Progenitor cell of endocrine pancreas (in vitro differentiated cells): ENCODE measurements around the gene TIE1. TPM values are rescaled to one million over a fixed set of nuclear protein-coding genes. Genes with fewer than 3 reads are reported as not detected.

Source experiments
- DNase-seq: peaks from one replicate; pipeline ENCODE4 v3.0.0; 2021; ENCODE audit warnings: low spot score; ENCODE audit not compliant: unreplicated experiment
- H3K27ac Mint-ChIP-seq: 2 replicates; pipeline ENCODE4 v1.8.0; 2021; ENCODE audit warnings: mild to moderate bottlenecking, moderate library complexity, mixed read lengths
- H3K27me3 Mint-ChIP-seq: 2 replicates; pipeline ENCODE4 v1.8.0; 2021; ENCODE audit warnings: mixed read lengths
- H3K36me3 Mint-ChIP-seq: 2 replicates; pipeline ENCODE4 v1.8.0; 2022; ENCODE audit warnings: mixed read lengths; ENCODE audit not compliant: insufficient read depth
- H3K4me1 Mint-ChIP-seq: 2 replicates; pipeline ENCODE4 v1.8.0; 2021; ENCODE audit warnings: low read depth, mixed read lengths
- H3K4me3 Mint-ChIP-seq: 2 replicates; pipeline ENCODE4 v1.8.0; 2021; ENCODE audit warnings: low read depth, mild to moderate bottlenecking, moderate library complexity, mixed read lengths
- H3K9me3 Mint-ChIP-seq: 2 replicates; pipeline ENCODE4 v1.8.0; 2021; ENCODE audit warnings: low read depth, mixed read lengths
- total RNA-seq: library from RNA; stranded (reverse); gene quantifications from 2 replicates; pipeline ENCODE4 v1.2.1, GENCODE V29; 2021
- TF ChIP-seq, protein P1 (sequence below): fragments of 200-600 bp; sonication (generic); IDR thresholded peaks from one replicate; pipeline ENCODE4 v1.5.0; 2021; ENCODE audit warnings: antibody characterized with exemption, mild to moderate bottlenecking; ENCODE audit not compliant: unreplicated experiment

TIE1 gene
- total RNA-seq, 1 donor from 2014 or later, result 1.2 TPM

DNA sequence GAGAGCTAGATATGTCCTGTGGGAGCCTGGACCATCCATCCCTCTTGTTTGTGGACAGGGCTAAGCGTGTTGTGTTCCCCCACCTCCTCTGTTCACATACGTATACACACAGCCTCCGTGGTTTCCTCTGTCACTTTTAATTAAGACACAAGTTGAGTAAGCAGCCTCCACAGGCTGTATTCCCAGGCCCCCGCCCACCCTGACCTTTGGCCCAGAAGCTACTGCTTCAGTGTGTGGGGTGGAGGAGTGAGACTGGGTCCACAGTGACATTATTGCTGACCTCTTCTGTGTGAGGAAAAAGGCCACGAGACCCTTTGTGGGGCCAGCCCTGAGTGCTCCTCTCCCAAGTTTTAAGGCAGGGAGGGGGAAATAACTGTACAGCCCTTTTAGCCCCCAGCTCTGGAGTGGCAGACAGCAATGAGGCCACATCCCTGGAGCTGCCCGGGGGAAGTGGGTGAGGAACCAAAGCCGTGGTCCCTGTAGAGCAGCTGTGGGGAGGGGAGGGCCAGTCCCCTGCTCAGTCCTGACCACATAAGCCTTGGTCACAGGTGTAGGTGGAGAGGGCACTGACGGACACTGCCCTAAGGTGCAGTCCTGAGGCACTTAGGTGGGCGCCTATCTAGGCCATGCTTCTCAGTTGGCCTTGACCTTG, 62.6 kb downstream of the TIE1 start:
- Mint-ChIP-seq H3K27ac (no peak overlapping the region), H3K4me1 (peaks cover 36% of the 10 kb centered on the region), H3K4me3 (no peak overlapping the region), H3K27me3 (no peaks in the 10 kb centered on the region), H3K9me3 (no peaks in the 10 kb centered on the region), H3K36me3 (peaks cover 24% of the 10 kb centered on the region)
- no peak for DNase-seq
- TF ChIP-seq, protein P1, sequence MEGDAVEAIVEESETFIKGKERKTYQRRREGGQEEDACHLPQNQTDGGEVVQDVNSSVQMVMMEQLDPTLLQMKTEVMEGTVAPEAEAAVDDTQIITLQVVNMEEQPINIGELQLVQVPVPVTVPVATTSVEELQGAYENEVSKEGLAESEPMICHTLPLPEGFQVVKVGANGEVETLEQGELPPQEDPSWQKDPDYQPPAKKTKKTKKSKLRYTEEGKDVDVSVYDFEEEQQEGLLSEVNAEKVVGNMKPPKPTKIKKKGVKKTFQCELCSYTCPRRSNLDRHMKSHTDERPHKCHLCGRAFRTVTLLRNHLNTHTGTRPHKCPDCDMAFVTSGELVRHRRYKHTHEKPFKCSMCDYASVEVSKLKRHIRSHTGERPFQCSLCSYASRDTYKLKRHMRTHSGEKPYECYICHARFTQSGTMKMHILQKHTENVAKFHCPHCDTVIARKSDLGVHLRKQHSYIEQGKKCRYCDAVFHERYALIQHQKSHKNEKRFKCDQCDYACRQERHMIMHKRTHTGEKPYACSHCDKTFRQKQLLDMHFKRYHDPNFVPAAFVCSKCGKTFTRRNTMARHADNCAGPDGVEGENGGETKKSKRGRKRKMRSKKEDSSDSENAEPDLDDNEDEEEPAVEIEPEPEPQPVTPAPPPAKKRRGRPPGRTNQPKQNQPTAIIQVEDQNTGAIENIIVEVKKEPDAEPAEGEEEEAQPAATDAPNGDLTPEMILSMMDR, result no peak

DNA sequence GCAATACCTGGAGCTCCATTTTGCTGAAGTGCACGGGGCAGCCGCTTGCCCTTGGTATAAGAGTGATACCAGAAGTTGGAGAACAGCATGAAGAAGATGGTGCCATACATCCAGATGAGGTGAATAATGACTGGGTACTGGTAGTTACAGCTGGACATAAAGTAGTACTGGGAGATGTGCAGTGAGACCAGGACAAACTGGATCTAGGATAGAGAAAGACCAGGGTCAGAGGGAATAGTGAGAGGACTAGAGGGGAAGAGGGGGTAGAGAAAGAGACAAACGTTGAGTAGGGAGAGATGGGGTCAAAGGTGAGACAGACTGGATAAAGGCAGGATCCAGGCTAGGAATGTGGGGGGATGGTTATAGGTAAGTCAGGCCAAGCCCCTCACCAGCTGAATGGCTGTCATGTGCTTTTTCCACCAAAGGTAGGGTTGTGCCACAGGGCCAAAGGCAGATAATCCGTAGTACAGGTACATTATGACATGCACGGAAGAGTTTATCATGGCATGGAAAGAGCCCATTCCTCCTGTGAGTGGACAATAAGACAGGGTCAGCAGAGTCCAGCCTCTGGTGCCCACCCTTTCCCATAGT, 63.2 kb downstream of the TIE1 start:
- Mint-ChIP-seq H3K27me3 (no peaks in the 10 kb centered on the region), H3K27ac (no peak overlapping the region), H3K9me3 (no peaks in the 10 kb centered on the region), H3K4me1 (peaks cover 42% of the 10 kb centered on the region), H3K36me3 (peaks cover 24% of the 10 kb centered on the region), H3K4me3 (peak overlapping the region; percentile 5)
- TF ChIP-seq, protein P1, result no peak
- no peak for DNase-seq

DNA sequence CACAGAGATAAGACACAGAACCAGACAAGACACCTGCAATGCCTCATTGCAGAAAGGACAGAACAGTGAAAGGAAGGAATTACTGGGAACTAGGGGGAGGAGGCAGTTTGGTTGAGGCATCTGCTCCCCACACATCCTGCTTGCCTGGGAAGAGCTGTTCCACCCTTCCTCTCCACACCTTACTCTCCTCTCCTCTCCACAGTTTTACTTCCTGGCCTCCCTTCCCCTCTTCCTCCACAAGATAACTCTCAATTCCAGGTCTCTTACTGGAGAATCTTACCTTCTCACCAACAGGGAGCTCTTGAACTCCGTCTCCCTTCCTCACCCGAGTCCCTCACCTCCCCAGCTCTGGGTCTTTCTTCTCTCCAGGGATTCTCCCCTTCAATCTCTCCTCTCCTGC, 64.9 kb downstream of the TIE1 start:
- DNase-seq, result no peak
- peaks cover 34% of the 10 kb centered on the region for H3K4me1 Mint-ChIP-seq
- peaks cover 24% of the 10 kb centered on the region for H3K36me3 Mint-ChIP-seq
- H3K27me3 Mint-ChIP-seq, result no peaks in the 10 kb centered on the region
- peak overlapping the region; percentile 80 for H3K4me3 Mint-ChIP-seq
- H3K9me3 Mint-ChIP-seq, result no peaks in the 10 kb centered on the region
- peak overlapping the region; percentile 93 for H3K27ac Mint-ChIP-seq
- TF ChIP-seq, protein P1, result no peak

DNA sequence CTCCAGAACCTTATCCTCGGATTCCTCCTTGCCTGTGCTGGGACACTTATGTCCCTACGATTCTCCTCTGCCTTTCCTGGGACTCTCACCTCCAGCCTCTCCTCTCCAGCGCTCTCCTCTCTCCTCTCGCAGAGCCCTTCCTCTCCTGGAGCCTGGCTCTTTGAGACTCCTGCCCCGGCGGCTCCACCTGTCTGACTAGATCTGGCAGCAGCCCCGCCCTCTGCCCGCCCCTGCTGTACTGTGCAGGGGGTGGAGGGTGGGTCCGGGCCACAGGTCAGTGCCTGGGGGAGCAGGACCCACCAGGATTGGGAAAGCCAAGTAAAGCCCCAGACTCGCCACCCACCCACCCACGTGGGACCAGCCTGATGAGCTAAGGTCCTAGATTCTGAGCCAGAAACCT, 65.4 kb downstream of the TIE1 start:
- Mint-ChIP-seq H3K27me3 (no peaks in the 10 kb centered on the region), H3K4me1 (peaks cover 32% of the 10 kb centered on the region), H3K36me3 (peaks cover 23% of the 10 kb centered on the region), H3K9me3 (no peaks in the 10 kb centered on the region), H3K4me3 (peak overlapping the region; percentile 80), H3K27ac (peak overlapping the region; percentile 93)
- DNase-seq, result peak; percentile 24
- TF ChIP-seq, protein P1, result no peak

DNA sequence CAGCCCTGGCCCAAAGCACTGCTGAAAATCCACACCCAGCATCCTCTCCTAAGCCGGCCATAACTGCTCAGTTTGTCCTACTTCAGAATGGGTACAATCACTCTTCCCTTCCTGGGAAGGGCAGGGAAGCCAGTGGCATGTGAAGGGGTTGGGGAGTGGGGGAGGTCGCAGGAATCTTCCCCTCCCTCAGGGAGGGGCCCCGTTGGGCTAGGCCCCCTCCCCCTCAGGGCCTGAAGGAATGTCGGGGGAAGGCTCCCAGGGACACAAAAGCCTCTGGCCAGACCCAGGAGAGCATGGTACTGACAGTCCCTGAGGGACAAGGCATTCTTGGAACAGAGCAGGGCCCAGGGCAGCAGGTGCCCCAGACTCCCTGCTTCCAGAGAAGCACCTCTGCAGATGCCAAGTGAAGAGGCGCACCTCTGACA, 65.8 kb downstream of the TIE1 start:
- Mint-ChIP-seq H3K4me3 (peak overlapping the region; percentile 80), H3K9me3 (no peaks in the 10 kb centered on the region), H3K36me3 (peaks cover 19% of the 10 kb centered on the region), H3K27ac (peak overlapping the region; percentile 80), H3K27me3 (no peaks in the 10 kb centered on the region), H3K4me1 (peaks cover 29% of the 10 kb centered on the region)
- DNase-seq, result no peak
- TF ChIP-seq, protein P1, result no peak
